ENCODE results near the gene HS1BP3.

- TF ChIP-seq CTCF (conservative IDR thresholded peaks at IDR 0.05; ENCODE audit: low read depth, low read length), result no peak
- no peak for TF ChIP-seq EZH2phosphoT487 (IDR thresholded peaks at IDR 0.05; ENCODE audit: borderline replicate concordance, low read length)
Observed at GRCh38 chr2:20611077-20611843, 39.6 kb downstream of the HS1BP3 start.

Data from PC-3 (cell line).